DND-41 (cell line): ENCODE results near the gene NFKBIL1.

Source experiments
- CTCF ChIP-seq: IDR thresholded peaks from 2 replicates; pipeline ENCODE4 v1.5.1; 2012; ENCODE audit warnings: borderline replicate concordance, low read length, moderate library complexity, mild to moderate bottlenecking; ENCODE audit not compliant: poor library complexity, severe bottlenecking; ENCODE audit errors: extremely low read depth
- EZH2 ChIP-seq: IDR thresholded peaks from 3 replicates; pipeline ENCODE4 v1.6.1; 2012; ENCODE audit warnings: borderline replicate concordance, low read depth, mild to moderate bottlenecking, moderate library complexity, low read length, inconsistent platforms; ENCODE audit not compliant: severe bottlenecking

DNA sequence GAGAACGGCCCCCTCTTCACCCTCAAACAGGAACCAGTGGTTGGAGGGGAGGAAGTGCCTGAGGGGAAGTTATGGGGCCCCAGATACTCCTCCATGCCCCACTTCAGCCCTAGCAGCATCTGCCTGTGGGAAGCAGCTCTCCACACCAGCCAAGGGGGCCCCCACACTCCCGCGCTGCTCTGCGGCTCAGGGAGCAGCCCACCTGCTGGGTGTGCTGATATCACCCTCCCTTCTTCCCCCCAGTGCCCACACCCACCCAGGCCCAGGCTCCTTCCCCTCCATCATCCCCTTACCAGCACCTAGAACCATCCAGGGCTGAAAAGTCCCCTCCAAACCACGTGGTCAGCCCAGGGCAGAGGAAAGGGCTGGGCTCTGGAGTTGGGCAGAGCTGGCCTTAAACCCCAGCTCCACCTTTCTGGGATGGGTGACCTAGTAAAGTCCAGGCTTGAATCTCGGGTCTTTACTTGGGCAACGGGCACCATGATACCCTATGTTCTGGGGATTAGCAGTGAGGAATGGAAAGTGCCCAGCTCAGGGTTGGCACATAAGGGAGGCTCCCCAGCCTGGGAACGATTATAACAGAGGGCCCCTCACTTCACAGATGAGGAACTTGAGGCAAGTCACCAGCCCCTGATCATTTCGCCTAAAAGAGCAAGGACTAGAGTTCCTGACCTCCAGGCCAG is 39.3 kb downstream of the NFKBIL1 start:
- TF ChIP-seq CTCF (no peak), EZH2 (no peak)
